ENCODE results near the gene TBL1XR1.

The TBL1XR1 gene

DNA sequence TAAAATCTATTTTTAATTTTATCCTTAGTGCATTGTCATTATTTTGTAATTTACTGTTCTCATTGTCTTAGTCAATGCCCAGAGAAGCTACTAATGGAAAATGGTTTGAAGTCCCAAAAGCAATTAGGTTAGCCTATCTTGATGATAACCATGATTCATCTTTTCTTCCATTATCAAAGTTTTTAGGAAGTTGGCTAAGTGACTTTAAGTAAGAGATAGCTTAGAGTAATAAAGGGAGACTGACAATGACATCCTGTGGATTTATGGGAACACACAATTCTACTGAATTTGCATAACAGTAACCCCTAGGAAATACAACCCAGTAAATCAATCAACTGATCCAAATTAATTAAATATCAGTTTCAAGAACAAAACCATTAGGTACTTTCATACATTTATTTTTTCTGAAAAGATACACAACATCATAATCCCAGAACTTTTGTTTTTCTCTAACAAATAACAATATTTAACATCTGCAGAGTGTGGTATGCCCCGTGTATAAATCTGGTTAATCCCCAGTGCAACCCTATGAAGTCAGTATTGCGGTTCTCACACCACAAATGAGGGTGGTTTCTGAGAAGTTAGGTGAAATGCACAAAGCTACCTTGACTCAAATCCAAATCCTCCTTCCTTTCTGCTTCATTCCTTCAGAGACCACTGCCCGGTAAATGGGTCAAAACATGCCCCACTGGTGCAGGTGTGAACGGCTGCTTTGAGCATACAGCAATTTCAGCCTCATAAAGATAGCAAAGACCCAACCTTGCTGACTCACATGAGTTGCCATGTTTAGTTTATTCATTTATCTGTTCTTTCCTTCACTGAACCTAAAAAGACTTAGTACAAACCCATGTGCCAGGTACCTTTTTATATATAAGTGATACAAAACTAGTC is 202.1 kb downstream of the TBL1XR1 start:
- DNase-seq = no peak

DNA sequence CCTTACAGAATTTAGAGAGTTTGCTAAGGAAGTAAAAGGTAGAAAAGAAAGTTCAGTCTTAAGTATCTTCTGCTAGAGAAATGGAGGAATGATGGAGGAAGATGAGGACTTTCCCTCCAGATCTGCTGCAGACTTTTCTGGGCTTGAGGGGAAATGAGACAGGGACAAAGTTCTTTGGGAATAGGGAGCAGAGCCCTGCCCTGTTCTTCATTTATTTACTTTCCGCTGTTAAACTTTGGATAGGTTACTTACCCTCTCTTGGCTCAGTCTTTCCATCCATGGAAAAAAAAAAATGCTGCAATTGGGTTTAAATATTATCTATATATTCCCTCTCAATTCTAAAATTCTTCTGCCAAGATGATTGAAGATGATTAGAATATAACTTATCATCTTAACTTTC is 202.9 kb downstream of the TBL1XR1 start:
- no peak for DNase-seq

GRCh38 chr3:176992978-176993377 is 204.3 kb downstream of the TBL1XR1 start:
- no peak for DNase-seq

GRCh38 chr3:176992565-176992964 is 204.7 kb downstream of the TBL1XR1 start:
- peak; percentile 60 for DNase-seq

DNA sequence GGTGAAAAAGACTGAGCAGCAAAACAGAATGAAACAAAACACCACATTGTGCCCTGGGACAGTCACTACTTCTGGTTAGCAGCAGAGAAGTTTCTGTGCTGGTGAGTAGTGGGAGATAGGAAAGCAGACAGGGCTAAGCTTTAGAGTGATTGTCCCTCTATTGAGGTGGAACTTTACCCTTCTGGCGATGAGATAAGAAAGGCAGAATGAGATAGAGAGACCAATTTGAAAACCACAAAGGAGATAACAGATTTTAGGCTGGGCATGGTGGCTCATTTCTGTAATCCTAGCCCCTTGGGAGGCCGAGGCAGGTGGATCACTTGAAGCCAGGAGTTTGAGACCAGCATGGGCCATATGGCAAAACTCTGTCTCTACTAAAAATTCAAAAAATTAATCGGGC is 208.5 kb downstream of the TBL1XR1 start:
- no peak for DNase-seq

- DNase-seq = no peak
Measured at GRCh38 chr3:176987901-176988650, 209.2 kb downstream of the TBL1XR1 start.

GRCh38 chr3:176978441-176978840 is 218.8 kb downstream of the TBL1XR1 start:
- no peak for DNase-seq

GRCh38 chr3:176977331-176977730 is 220.0 kb downstream of the TBL1XR1 start:
- no peak for DNase-seq

DNA sequence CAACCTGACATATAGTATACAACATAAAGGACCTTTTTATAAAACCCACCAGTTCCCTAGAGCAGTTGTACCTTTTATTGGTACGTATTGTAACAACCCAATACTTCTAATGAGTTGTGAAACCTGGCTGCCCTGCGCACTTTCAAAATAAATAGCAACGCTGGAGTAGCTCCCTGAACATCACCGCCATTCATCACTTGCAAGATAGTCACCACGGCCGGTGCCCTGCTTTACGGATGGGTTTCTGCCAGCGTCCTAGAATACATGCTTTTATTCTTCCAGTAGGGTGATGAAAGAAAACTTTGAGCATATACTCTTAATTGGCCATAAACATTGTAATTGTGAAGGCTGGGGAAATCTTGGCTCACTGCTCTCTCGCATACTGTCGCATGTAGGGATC is 220.7 kb downstream of the TBL1XR1 start:
- DNase-seq = no peak

DNA sequence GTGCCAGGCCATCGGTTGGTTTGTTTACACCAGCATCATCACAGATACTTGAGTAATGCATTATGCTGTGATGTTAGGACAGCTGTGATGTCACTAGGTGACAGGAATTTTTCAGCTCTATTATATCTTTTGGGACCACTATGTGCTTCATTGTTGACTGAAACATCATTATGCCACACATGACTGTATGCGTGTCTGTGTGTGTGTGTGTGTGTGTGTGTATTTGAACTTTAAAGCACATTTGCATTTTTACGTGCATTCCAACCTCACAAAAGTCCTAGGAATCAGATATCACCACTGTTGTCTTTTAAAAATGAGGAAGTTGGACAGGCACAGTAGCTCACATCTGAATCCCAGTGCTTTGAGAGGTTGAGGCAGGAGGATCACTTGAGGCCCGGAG is 223.0 kb downstream of the TBL1XR1 start:
- no peak for DNase-seq

GRCh38 chr3:176971613-176972174 is 225.6 kb downstream of the TBL1XR1 start:
- DNase-seq = no peak

GRCh38 chr3:176970770-176971169 is 226.5 kb downstream of the TBL1XR1 start:
- DNase-seq = no peak

DNA sequence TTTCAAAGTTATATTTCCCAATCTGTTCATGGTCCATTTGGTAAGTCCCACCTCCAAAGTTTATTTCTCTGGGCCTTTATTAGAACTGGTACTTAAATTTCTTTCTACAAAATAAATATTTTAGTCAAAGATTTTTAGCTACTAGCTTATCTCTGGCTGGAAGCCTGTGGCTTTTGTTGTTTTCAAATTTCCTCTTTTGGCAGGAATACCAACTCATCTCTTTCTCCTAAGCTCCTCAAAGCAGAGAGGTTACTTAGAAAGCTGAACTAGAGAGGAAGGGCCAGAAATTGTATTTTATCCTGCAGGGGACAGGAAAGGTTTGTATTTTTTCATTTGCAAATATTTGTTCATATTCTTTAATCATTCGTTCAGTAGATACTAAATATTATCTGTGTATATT is 227.8 kb downstream of the TBL1XR1 start:
- DNase-seq = no peak
